IMR-90 (cell line): ENCODE data around the gene PFKL. TPM values are rescaled to one million over a fixed set of nuclear protein-coding genes. Genes with fewer than 3 reads are reported as not detected.

Source experiments
- ATAC-seq: fragments of 200-7000 bp; cut with Tn5 transposase; 2 replicates; pipeline ENCODE4 v1.9.1; 2020; ENCODE audit warnings: low read depth, mild to moderate bottlenecking, moderate library complexity
- BruUV-seq: library from RNA; stranded (reverse); fragments of 400-500 nt; replicated peaks from 2 replicates; lab custom pipeline; 2021; lab: Mats Ljungman, UMichigan
- CTCF ChIA-PET: fragments of 300-600 bp; formaldehyde crosslinking; extraction: SDS; loops from one replicate; lab custom pipeline; 2021; ENCODE audit warnings: antibody characterized with exemption; lab: Yijun Ruan, JAX
- POLR2A ChIA-PET: fragments of 300-600 bp; sonication (Branson Sonifier 250); formaldehyde crosslinking; loops from one replicate; lab custom pipeline; 2022; ENCODE audit warnings: antibody characterized with exemption; ENCODE audit not compliant: unreplicated experiment; lab: Charles Lee
- DNase-seq: peaks from one replicate; pipeline ENCODE4 v3.0.0; 2013
- H2AFZ ChIP-seq: replicated peaks from 2 replicates; pipeline ENCODE3; 2013; ENCODE audit warnings: low read length, mild to moderate bottlenecking; ENCODE audit not compliant: poor library complexity
- H2AK5ac ChIP-seq: 2 replicates; pipeline ENCODE4 v1.6.1; 2013; ENCODE audit warnings: low read depth, low read length, inconsistent platforms
- H2AK9ac ChIP-seq: replicated peaks from 2 replicates; pipeline ENCODE3; 2013; ENCODE audit warnings: mild to moderate bottlenecking, low read depth, low read length, moderate library complexity; ENCODE audit not compliant: poor library complexity
- H2BK120ac ChIP-seq: 2 replicates; pipeline ENCODE4 v1.6.1; 2013; ENCODE audit warnings: low read depth, low read length, inconsistent platforms
- H2BK15ac ChIP-seq: 3 replicates; pipeline ENCODE4 v1.6.1; 2013; ENCODE audit warnings: low read depth, low read length, inconsistent platforms
- H2BK20ac ChIP-seq: 2 replicates; pipeline ENCODE4 v1.6.1; 2013; ENCODE audit warnings: low read depth, mild to moderate bottlenecking, inconsistent platforms, low read length, moderate library complexity
- H2BK5ac ChIP-seq: 2 replicates; pipeline ENCODE4 v1.6.1; 2013; ENCODE audit warnings: mild to moderate bottlenecking, low read depth, low read length, inconsistent platforms; ENCODE audit not compliant: poor library complexity, severe bottlenecking
- H3K14ac ChIP-seq: replicated peaks from 2 replicates; pipeline ENCODE4 v1.6.1; 2013; ENCODE audit warnings: low read depth, low read length, inconsistent platforms
- H3K18ac ChIP-seq: 2 replicates; pipeline ENCODE4 v1.6.1; 2013; ENCODE audit warnings: low read depth, low read length, control low read depth
- H3K23ac ChIP-seq: 2 replicates; pipeline ENCODE4 v1.6.1; 2013; ENCODE audit warnings: low read depth, low read length, inconsistent platforms
- H3K27ac ChIP-seq: 2 replicates; pipeline ENCODE4 v1.5.1; 2013; ENCODE audit warnings: mild to moderate bottlenecking, control low read depth, low read length; ENCODE audit not compliant: insufficient read depth
- H3K27me3 ChIP-seq: 2 replicates; pipeline ENCODE4 v1.6.1; 2013; ENCODE audit warnings: low read length; ENCODE audit not compliant: control insufficient read depth, insufficient read depth
- H3K36me3 ChIP-seq: 2 replicates; pipeline ENCODE4 v1.6.1; 2013; ENCODE audit warnings: low read length, mixed read lengths; ENCODE audit not compliant: control insufficient read depth, insufficient read depth
- H3K4ac ChIP-seq: 2 replicates; pipeline ENCODE4 v1.6.1; 2013; ENCODE audit warnings: low read depth, low read length, inconsistent platforms
- H3K4me1 ChIP-seq: 2 replicates; pipeline ENCODE4 v1.6.1; 2013; ENCODE audit warnings: low read length, mixed read lengths; ENCODE audit not compliant: control insufficient read depth, insufficient read depth
- H3K4me2 ChIP-seq: 2 replicates; pipeline ENCODE4 v1.6.1; 2013; ENCODE audit warnings: low read depth, mild to moderate bottlenecking, control low read depth, low read length, moderate library complexity
- H3K4me3 ChIP-seq: 2 replicates; pipeline ENCODE4 v1.5.1; 2013; ENCODE audit warnings: low read depth, mild to moderate bottlenecking, control low read depth, low read length, moderate library complexity; ENCODE audit not compliant: insufficient read depth
- H3K56ac ChIP-seq: 2 replicates; pipeline ENCODE4 v1.6.1; 2013; ENCODE audit warnings: low read length, inconsistent platforms; ENCODE audit not compliant: insufficient read depth; ENCODE audit errors: extremely low read depth
- H3K79me1 ChIP-seq, 2 experiments: 2 replicates each; pipeline ENCODE4 v1.6.1; 2013; ENCODE audit warnings: low read length in 2 of 2, inconsistent platforms in 1 of 2, low read depth in 1 of 2
- H3K9ac ChIP-seq: 2 replicates; pipeline ENCODE4 v1.6.1; 2013; ENCODE audit warnings: low read depth, low read length, control low read depth
- H3K9me1 ChIP-seq: 2 replicates; pipeline ENCODE4 v1.6.1; 2013; ENCODE audit warnings: low read length, inconsistent platforms; ENCODE audit not compliant: insufficient read depth
- H3K9me3 ChIP-seq: 2 replicates; pipeline ENCODE4 v1.6.1; 2013; ENCODE audit warnings: low read length; ENCODE audit not compliant: control insufficient read depth, insufficient read depth
- H4K20me1 ChIP-seq: 2 replicates; pipeline ENCODE4 v1.6.1; 2013; ENCODE audit warnings: low read length, inconsistent platforms; ENCODE audit not compliant: insufficient read depth
- H4K5ac ChIP-seq: 2 replicates; pipeline ENCODE4 v1.6.1; 2013; ENCODE audit warnings: mild to moderate bottlenecking, low read depth, low read length, control low read depth
- H4K8ac ChIP-seq, 2 experiments: 2 replicates each; pipeline ENCODE4 v1.6.1; 2013; ENCODE audit warnings: low read depth in 2 of 2, low read length in 2 of 2, control low read depth in 1 of 2, inconsistent platforms in 1 of 2
- H4K91ac ChIP-seq: 2 replicates; pipeline ENCODE4 v1.6.1; 2013; ENCODE audit warnings: low read depth, low read length, inconsistent platforms; ENCODE audit not compliant: insufficient read depth
- BHLHE40 ChIP-seq: fragments of 150-350 bp; IDR thresholded peaks from 2 replicates; pipeline ENCODE4 v1.6.1; 2016; ENCODE audit warnings: mild to moderate bottlenecking, low read depth, low read length
- MXI1 ChIP-seq: IDR thresholded peaks from 2 replicates; pipeline ENCODE4 v1.6.1; 2012; ENCODE audit warnings: low read depth, mild to moderate bottlenecking, low read length, moderate library complexity, borderline replicate concordance
- POLR2A ChIP-seq: IDR thresholded peaks from 2 replicates; pipeline ENCODE4 v1.6.1; 2012; ENCODE audit warnings: mild to moderate bottlenecking, low read depth, low read length
- WGBS, 2 experiments: methylation state at CpG; one replicate each; pipeline versions ENCODE4 v1.1.5 to v1.1.7; 2013; ENCODE audit warnings: missing lambda C conversion rate in 2 of 2; ENCODE audit not compliant: insufficient read length in 1 of 2; ENCODE audit errors: extremely low coverage in 2 of 2; 5-methylcytosine and 5-hydroxymethylcytosine counted together
- dilution Hi-C: fragments of 300-500 bp; cut with HindIII; formaldehyde crosslinking; loops from one replicate; pipeline ENCODE4 v1.14.3; 2018; ENCODE audit warnings: low sequenced_read_pairs; ENCODE audit not compliant: unreplicated experiment
- in situ Hi-C: fragments of 300-500 bp; cut with MboI; formaldehyde crosslinking; loops from 3 replicates; pipeline ENCODE4 v1.14.3; 2019; ENCODE audit warnings: low sequenced_read_pairs, inconsistent platforms, mixed read lengths
- intact Hi-C: fragments of 100-400 bp; cut with micrococcal nuclease; formaldehyde crosslinking; loops from 2 replicates; pipeline ENCODE4 v1.10.0; 2022
- polyA plus RNA-seq, 3 experiments: library from polyadenylated mRNA; depleted of rRNA; stranded (reverse); fragments of >200 nt; gene quantifications; 2 replicates each; pipeline ENCODE4 v1.2.3, GENCODE V29; 2012; ENCODE audit warnings: low replicate concordance in 1 of 3
- total RNA-seq: library from RNA; depleted of rRNA; stranded (reverse); fragments of >200 nt; gene quantifications from 2 replicates; pipeline ENCODE4 v1.2.3, GENCODE V29; 2012

Gene PFKL
- total and polyA plus RNA-seq, 2 of the 4 experiments (the other 2 are of a cell fraction), result 103 to 126 TPM

DNA sequence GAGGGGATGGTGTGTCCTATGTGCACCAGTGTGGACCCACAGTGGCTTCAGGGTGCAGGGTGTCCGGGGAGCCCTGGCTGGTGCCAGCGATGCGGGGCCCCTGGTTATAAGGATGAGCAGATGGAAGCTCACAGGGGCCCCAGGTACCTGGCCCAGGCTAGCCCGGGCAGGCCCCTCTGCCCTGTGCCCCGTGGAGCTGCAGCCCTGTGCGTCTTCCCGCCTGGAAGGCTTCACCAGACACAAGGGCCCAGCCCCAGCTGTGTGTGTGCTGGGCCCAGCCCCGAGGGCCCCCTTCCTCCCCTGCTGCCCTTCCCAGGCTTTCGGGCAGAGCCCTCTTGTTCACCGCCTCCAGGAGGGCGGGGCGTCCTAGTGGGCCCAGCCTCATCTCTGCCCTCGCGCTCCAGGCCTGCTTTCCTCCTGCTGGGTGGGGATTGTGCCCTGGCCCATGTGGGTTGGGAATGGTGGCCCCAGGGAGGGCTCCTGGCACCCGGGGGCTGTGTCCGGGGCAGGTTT is 15.9 kb downstream of the PFKL start:
- H2BK15ac ChIP-seq, result no peak overlapping the region
- H3K4me3 ChIP-seq, result no peak overlapping the region
- peaks cover 13% of the 10 kb centered on the region for H4K20me1 ChIP-seq
- H3K27ac ChIP-seq, result no peak overlapping the region
- H2BK120ac ChIP-seq, result no peak overlapping the region
- H3K36me3 ChIP-seq, result peaks cover 79% of the 10 kb centered on the region
- no peak overlapping the region for H2AFZ ChIP-seq
- H3K4me2 ChIP-seq, result no peak overlapping the region
- no peak overlapping the region for H3K4ac ChIP-seq
- no peaks in the 10 kb centered on the region for H3K27me3 ChIP-seq
- H4K91ac ChIP-seq, result no peak overlapping the region
- ChIA-PET POLR2A (no interaction called here), CTCF (no interaction called here)
- no peaks in the 10 kb centered on the region for H3K4me1 ChIP-seq
- no peak overlapping the region for H3K56ac ChIP-seq
- no peak overlapping the region for H3K14ac ChIP-seq
- peaks cover 5% of the 10 kb centered on the region; the same call in 1 of the 2 replicates for H3K9me1 ChIP-seq
- in situ Hi-C loops, result no loop called here
- H4K5ac ChIP-seq, result no peak overlapping the region
- H3K9me3 ChIP-seq, result no peaks in the 10 kb centered on the region
- H3K79me1 ChIP-seq, result peaks cover 4 to 9% of the 10 kb centered on the region in 2 experiments; a peak in 3 of 4 replicates
- no peak overlapping the region for H2AK5ac ChIP-seq
- intact Hi-C loops, result no loop called here
- no peak overlapping the region for H2BK20ac ChIP-seq
- H4K8ac ChIP-seq, result no peak overlapping the region
- H2BK5ac ChIP-seq, result no peak overlapping the region
- 60% methylated on average over 1 of the region's 16 CpGs; no CpG with 5 or more reads in 1 of the 2 experiments for WGBS, 2 experiments
- no peak overlapping the region for H3K18ac ChIP-seq
- ATAC-seq (no peak), DNase-seq (no peak)
- H3K9ac ChIP-seq, result no peak overlapping the region
- H2AK9ac ChIP-seq, result no peak overlapping the region
- H3K23ac ChIP-seq, result no peak overlapping the region
- dilution Hi-C loops, result no loop called here
- no TSS peak for BruUV-seq
- TF ChIP-seq MXI1, result no peak
- no peak for TF ChIP-seq POLR2A
- no peak for TF ChIP-seq BHLHE40
